ENCODE results near the gene HEXA.

The HEXA gene

GRCh38 chr15:72319360-72319984 is 56.3 kb downstream of the HEXA start:
- DNase-seq (ENCODE audit: low spot score), result peak; percentile 94

GRCh38 chr15:72318408-72318942 is 57.3 kb downstream of the HEXA start:
- DNase-seq (ENCODE audit: low spot score), result no peak

GRCh38 chr15:72315706-72316370 is 60.0 kb downstream of the HEXA start:
- no peak for DNase-seq (ENCODE audit: low spot score)

GRCh38 chr15:72313881-72314280 is 61.9 kb downstream of the HEXA start:
- no peak for DNase-seq (ENCODE audit: low spot score)

- DNase-seq (ENCODE audit: low spot score), result no peak
Measured at GRCh38 chr15:72313448-72313840, 62.4 kb downstream of the HEXA start.

GRCh38 chr15:72312605-72313447 is 63.0 kb downstream of the HEXA start:
- peak; percentile 76 for DNase-seq (ENCODE audit: low spot score)

GRCh38 chr15:72307026-72307425 is 68.8 kb downstream of the HEXA start:
- DNase-seq (ENCODE audit: low spot score), result no peak

- no peak for DNase-seq (ENCODE audit: low spot score)
Measured at GRCh38 chr15:72306211-72306785, 69.5 kb downstream of the HEXA start.

- no peak for DNase-seq (ENCODE audit: low spot score)
Measured at GRCh38 chr15:72304596-72304995, 71.2 kb downstream of the HEXA start.

- no peak for DNase-seq (ENCODE audit: low spot score)
Measured at GRCh38 chr15:72302955-72303354, 72.9 kb downstream of the HEXA start.

Measured in ecto neural progenitor cell (in vitro differentiated cells).